SK-N-SH (cell line): ENCODE data around the gene MAPRE3. TPM values are rescaled to one million over a fixed set of nuclear protein-coding genes. Genes with fewer than 3 reads are reported as not detected.

Experiments
- CTCF ChIA-PET: fragments of 300-600, 350-600 bp; formaldehyde crosslinking; extraction: SDS; loops from one replicate; lab custom pipeline; 2021; lab: Yijun Ruan, JAX
- POLR2A ChIA-PET: fragments of 350-600 bp; sonication (Branson Sonifier 250); formaldehyde crosslinking; extraction: SDS; loops from one replicate; lab custom pipeline; 2020; ENCODE audit warnings: antibody characterized with exemption, inconsistent platforms; lab: Yijun Ruan, JAX
- DNase-seq: peaks from one replicate; pipeline ENCODE4 v3.0.0; 2012
- H2AFZ ChIP-seq: fragments of 200-600 bp; sonication (generic); 2 replicates; pipeline ENCODE4 v1.8.1; 2016; ENCODE audit warnings: antibody characterized with exemption, mild to moderate bottlenecking, low read depth
- H3F3A ChIP-seq: fragments of 200-600 bp; sonication (generic); replicated peaks from 2 replicates; pipeline ENCODE3; 2016; ENCODE audit warnings: antibody characterized with exemption, mild to moderate bottlenecking; ENCODE audit not compliant: insufficient read depth
- H3K27ac ChIP-seq, 2 experiments: fragments of 200-500 bp in 1 of 2; fragments of 200-600 bp in 1 of 2; sonication (Bioruptor generic) in 1 of 2; sonication (generic), shearing (Covaris generic) in 1 of 2; 2 replicates each; pipeline versions ENCODE4 v1.5.1 to v1.6.1; 2014 to 2016; ENCODE audit warnings: low read depth in 2 of 2, inconsistent platforms in 1 of 2, low read length in 1 of 2, mild to moderate bottlenecking in 1 of 2, mixed read lengths in 1 of 2
- H3K27me3 ChIP-seq: fragments of 200-600 bp; sonication (generic), shearing (Covaris generic); 2 replicates; pipeline ENCODE4 v1.6.1; 2016; ENCODE audit warnings: mixed run types; ENCODE audit not compliant: insufficient read depth
- H3K36me3 ChIP-seq, 2 experiments: fragments of 200-500 bp in 1 of 2; fragments of 200-600 bp in 1 of 2; sonication (Bioruptor generic) in 1 of 2; sonication (generic) in 1 of 2; replicated peaks in 1 of 2; 2 replicates each; pipeline versions ENCODE3 to v1.5.1; 2014 to 2016; ENCODE audit warnings: low read length in 1 of 2, mild to moderate bottlenecking in 1 of 2; ENCODE audit not compliant: insufficient read depth in 2 of 2, control insufficient read depth in 1 of 2
- H3K4me1 ChIP-seq, 2 experiments: fragments of 200-500 bp in 1 of 2; fragments of 200-600 bp in 1 of 2; sonication (Bioruptor generic) in 1 of 2; sonication (generic), shearing (Covaris generic) in 1 of 2; 2 replicates each; pipeline versions ENCODE4 v1.5.1 to v1.6.1; 2014 to 2016; ENCODE audit warnings: low read depth in 1 of 2, low read length in 1 of 2, mixed run types in 1 of 2; ENCODE audit not compliant: insufficient read depth in 2 of 2, control insufficient read depth in 1 of 2
- H3K4me2 ChIP-seq: fragments of 200-600 bp; sonication (generic), shearing (Covaris generic); 2 replicates; pipeline ENCODE4 v1.6.1; 2017; ENCODE audit warnings: mixed run types
- H3K4me3 ChIP-seq, 2 experiments: fragments of 200-500 bp in 1 of 2; fragments of 200-600 bp in 1 of 2; sonication (Bioruptor generic) in 1 of 2; sonication (generic), shearing (Covaris generic) in 1 of 2; 2 replicates each; pipeline versions ENCODE4 v1.5.1 to v1.8.1; 2014 to 2016; ENCODE audit warnings: low read depth in 2 of 2, inconsistent platforms in 1 of 2, low read length in 1 of 2, mild to moderate bottlenecking in 1 of 2, mixed read lengths in 1 of 2, moderate library complexity in 1 of 2
- H3K79me2 ChIP-seq: fragments of 200-600 bp; sonication (generic); 2 replicates; pipeline ENCODE4 v1.8.1; 2017; ENCODE audit warnings: mild to moderate bottlenecking; ENCODE audit not compliant: insufficient read depth
- H3K9ac ChIP-seq: fragments of 200-600 bp; sonication (generic); 2 replicates; pipeline ENCODE4 v1.6.1; 2017; ENCODE audit warnings: mixed run types
- H3K9me2 ChIP-seq: fragments of 200-600 bp; sonication (generic); 2 replicates; pipeline ENCODE4 v1.6.1; 2017; ENCODE audit warnings: mixed run types
- H3K9me3 ChIP-seq: fragments of 200-600 bp; sonication (generic); 2 replicates; pipeline ENCODE4 v1.6.1; 2017; ENCODE audit warnings: mixed run types, mild to moderate bottlenecking, moderate library complexity
- H4K20me1 ChIP-seq: fragments of 200-600 bp; sonication (generic); 2 replicates; pipeline ENCODE4 v1.6.1; 2017; ENCODE audit warnings: mild to moderate bottlenecking, mixed run types; ENCODE audit not compliant: insufficient read depth
- CHD2 ChIP-seq: fragments of 150-350 bp; IDR thresholded peaks from 2 replicates; pipeline ENCODE4 v1.6.1; 2018; ENCODE audit warnings: low read length; ENCODE audit not compliant: partially characterized antibody
- ELF1 ChIP-seq: IDR thresholded peaks from 2 replicates; pipeline ENCODE4 v1.4.0; 2012
- EP300 ChIP-seq, 2 experiments: IDR thresholded peaks; 2 replicates each; pipeline versions ENCODE4 v1.4.0 to v1.6.1; 2012; ENCODE audit warnings: borderline replicate concordance in 1 of 2, low read depth in 1 of 2, low read length in 1 of 2
- EZH2phosphoT487 ChIP-seq: fragments of 200-600 bp; sonication (generic); IDR thresholded peaks from 2 replicates; pipeline ENCODE4 v1.6.1; 2017; ENCODE audit warnings: low read depth, mixed run types, mild to moderate bottlenecking, antibody characterized with exemption, moderate library complexity, borderline replicate concordance
- FOXM1 ChIP-seq: IDR thresholded peaks from 2 replicates; pipeline ENCODE4 v1.4.0; 2012; ENCODE audit warnings: low read depth, mild to moderate bottlenecking
- GABPA ChIP-seq: IDR thresholded peaks from 2 replicates; pipeline ENCODE4 v1.4.0; 2012; ENCODE audit warnings: low read depth, mild to moderate bottlenecking
- IRF3 ChIP-seq: fragments of 150-350 bp; IDR thresholded peaks from 2 replicates; pipeline ENCODE4 v1.6.1; 2016; ENCODE audit warnings: mild to moderate bottlenecking, low read depth, low read length
- MAX ChIP-seq: IDR thresholded peaks from 2 replicates; pipeline ENCODE4 v1.4.0; 2012; ENCODE audit warnings: low read depth
- MXI1 ChIP-seq: IDR thresholded peaks from 2 replicates; pipeline ENCODE4 v1.6.1; 2012; ENCODE audit warnings: mild to moderate bottlenecking, low read depth, low read length, improper control_type of control experiment
- NFIC ChIP-seq: IDR thresholded peaks from 2 replicates; pipeline ENCODE4 v1.4.0; 2012; ENCODE audit warnings: borderline replicate concordance
- RCOR1 ChIP-seq: fragments of 150-350 bp; IDR thresholded peaks from 2 replicates; pipeline ENCODE4 v1.6.1; 2017; ENCODE audit warnings: antibody characterized with exemption, low read length
- REST ChIP-seq: IDR thresholded peaks from 2 replicates; pipeline ENCODE4 v1.6.1; 2012; ENCODE audit warnings: mild to moderate bottlenecking, low read depth, low read length, moderate library complexity
- TCF12 ChIP-seq: IDR thresholded peaks from 2 replicates; pipeline ENCODE4 v1.4.0; 2012
- TEAD4 ChIP-seq: IDR thresholded peaks from 2 replicates; pipeline ENCODE4 v1.4.0; 2012; ENCODE audit warnings: mild to moderate bottlenecking, borderline replicate concordance; ENCODE audit not compliant: insufficient read depth
- WGBS: methylation state at CpG from one replicate; pipeline ENCODE4 v1.1.6; 2017; ENCODE audit warnings: low lambda C conversion rate; 5-methylcytosine and 5-hydroxymethylcytosine counted together
- polyA plus RNA-seq, 3 experiments: library from polyadenylated mRNA; depleted of rRNA; stranded (reverse); fragments of >200 nt; gene quantifications; 2 replicates each; pipeline ENCODE4 v1.2.3, GENCODE V29; 2012
- TF ChIP-seq, protein P1 (sequence below): fragments of 200-600 bp; sonication (generic); IDR thresholded peaks from 2 replicates; pipeline ENCODE4 v1.6.1; 2017; ENCODE audit warnings: antibody characterized with exemption, mild to moderate bottlenecking, moderate library complexity
- TF ChIP-seq, protein P2 (sequence below): IDR thresholded peaks from 2 replicates; pipeline ENCODE4 v1.4.0; 2012; ENCODE audit warnings: low read depth, borderline replicate concordance
- TF ChIP-seq, protein P3 (sequence below): IDR thresholded peaks from 2 replicates; pipeline ENCODE4 v1.4.0; 2012; ENCODE audit warnings: low read depth, borderline replicate concordance

The MAPRE3 gene
- polyA plus RNA-seq, 1 of the 3 experiments (the other 2 are of a cell fraction): 24.4 TPM

GRCh38 chr2:26957041-26957440 lies 13.4 kb upstream of the MAPRE3 start:
- H3K9ac ChIP-seq: no peak overlapping the region
- WGBS: 43% methylated on average over 3 of the region's 3 CpGs
- no peak for DNase-seq
- H3K9me2 ChIP-seq: no peaks in the 10 kb centered on the region
- ChIA-PET POLR2A (no interaction called here), CTCF (interaction anchor here (0.6 to 21.9 kb wide), 7 partner anchors 18 to 115 kb away, joined by 3 to 1017 read pairs (median 3); partner anchors contain the start of genes DPYSL5 and TMEM214)
- H3K27ac ChIP-seq: no peak overlapping the region
- H3K27me3 ChIP-seq: peaks cover 68% of the 10 kb centered on the region
- no peak overlapping the region for H2AFZ ChIP-seq
- H4K20me1 ChIP-seq: no peaks in the 10 kb centered on the region
- H3K36me3 ChIP-seq: no peaks in the 10 kb centered on the region
- no peaks in the 10 kb centered on the region for H3K9me3 ChIP-seq
- peaks cover 0 to 5% of the 10 kb centered on the region in 2 experiments; a peak in 1 of 4 replicates for H3K4me1 ChIP-seq
- H3F3A ChIP-seq: no peaks in the 10 kb centered on the region
- H3K4me3 ChIP-seq: no peak overlapping the region
- H3K4me2 ChIP-seq: no peak overlapping the region
- TF ChIP-seq FOXM1 (no peak), GABPA (no peak), EZH2phosphoT487 (no peak), RCOR1 (no peak), TEAD4 (no peak), MAX (no peak), CHD2 (no peak), REST (no peak), EP300 (IDR thresholded peaks at IDR 0.05; ENCODE audit: borderline replicate concordance in 1 of 2, low read depth in 1 of 2, low read length in 1 of 2) (no peak), IRF3 (no peak), TCF12 (no peak), MXI1 (no peak), ELF1 (no peak), NFIC (no peak)
- TF ChIP-seq, protein P1, sequence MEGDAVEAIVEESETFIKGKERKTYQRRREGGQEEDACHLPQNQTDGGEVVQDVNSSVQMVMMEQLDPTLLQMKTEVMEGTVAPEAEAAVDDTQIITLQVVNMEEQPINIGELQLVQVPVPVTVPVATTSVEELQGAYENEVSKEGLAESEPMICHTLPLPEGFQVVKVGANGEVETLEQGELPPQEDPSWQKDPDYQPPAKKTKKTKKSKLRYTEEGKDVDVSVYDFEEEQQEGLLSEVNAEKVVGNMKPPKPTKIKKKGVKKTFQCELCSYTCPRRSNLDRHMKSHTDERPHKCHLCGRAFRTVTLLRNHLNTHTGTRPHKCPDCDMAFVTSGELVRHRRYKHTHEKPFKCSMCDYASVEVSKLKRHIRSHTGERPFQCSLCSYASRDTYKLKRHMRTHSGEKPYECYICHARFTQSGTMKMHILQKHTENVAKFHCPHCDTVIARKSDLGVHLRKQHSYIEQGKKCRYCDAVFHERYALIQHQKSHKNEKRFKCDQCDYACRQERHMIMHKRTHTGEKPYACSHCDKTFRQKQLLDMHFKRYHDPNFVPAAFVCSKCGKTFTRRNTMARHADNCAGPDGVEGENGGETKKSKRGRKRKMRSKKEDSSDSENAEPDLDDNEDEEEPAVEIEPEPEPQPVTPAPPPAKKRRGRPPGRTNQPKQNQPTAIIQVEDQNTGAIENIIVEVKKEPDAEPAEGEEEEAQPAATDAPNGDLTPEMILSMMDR: no peak
- TF ChIP-seq, protein P2, sequence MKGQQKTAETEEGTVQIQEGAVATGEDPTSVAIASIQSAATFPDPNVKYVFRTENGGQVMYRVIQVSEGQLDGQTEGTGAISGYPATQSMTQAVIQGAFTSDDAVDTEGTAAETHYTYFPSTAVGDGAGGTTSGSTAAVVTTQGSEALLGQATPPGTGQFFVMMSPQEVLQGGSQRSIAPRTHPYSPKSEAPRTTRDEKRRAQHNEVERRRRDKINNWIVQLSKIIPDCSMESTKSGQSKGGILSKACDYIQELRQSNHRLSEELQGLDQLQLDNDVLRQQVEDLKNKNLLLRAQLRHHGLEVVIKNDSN: no peak
- TF ChIP-seq, protein P3, sequence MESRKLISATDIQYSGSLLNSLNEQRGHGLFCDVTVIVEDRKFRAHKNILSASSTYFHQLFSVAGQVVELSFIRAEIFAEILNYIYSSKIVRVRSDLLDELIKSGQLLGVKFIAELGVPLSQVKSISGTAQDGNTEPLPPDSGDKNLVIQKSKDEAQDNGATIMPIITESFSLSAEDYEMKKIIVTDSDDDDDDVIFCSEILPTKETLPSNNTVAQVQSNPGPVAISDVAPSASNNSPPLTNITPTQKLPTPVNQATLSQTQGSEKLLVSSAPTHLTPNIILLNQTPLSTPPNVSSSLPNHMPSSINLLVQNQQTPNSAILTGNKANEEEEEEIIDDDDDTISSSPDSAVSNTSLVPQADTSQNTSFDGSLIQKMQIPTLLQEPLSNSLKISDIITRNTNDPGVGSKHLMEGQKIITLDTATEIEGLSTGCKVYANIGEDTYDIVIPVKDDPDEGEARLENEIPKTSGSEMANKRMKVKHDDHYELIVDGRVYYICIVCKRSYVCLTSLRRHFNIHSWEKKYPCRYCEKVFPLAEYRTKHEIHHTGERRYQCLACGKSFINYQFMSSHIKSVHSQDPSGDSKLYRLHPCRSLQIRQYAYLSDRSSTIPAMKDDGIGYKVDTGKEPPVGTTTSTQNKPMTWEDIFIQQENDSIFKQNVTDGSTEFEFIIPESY: no peak
- no peaks in the 10 kb centered on the region for H3K79me2 ChIP-seq
